ENCODE measurements around the gene SMLR1.

SMLR1 gene

GRCh38 chr6:130825772-130826441 is 1.3 kb upstream of the SMLR1 start:
- DNase-seq (ENCODE audit: low spot score) = no peak

GRCh38 chr6:130826442-130827246 is 562 bp upstream of the SMLR1 start:
- DNase-seq (ENCODE audit: low spot score) = no peak

GRCh38 chr6:130829333-130829910 is 2.2 kb downstream of the SMLR1 start:
- no peak for DNase-seq (ENCODE audit: low spot score)

GRCh38 chr6:130831607-130832006 is 4.4 kb downstream of the SMLR1 start:
- no peak for DNase-seq (ENCODE audit: low spot score)

GRCh38 chr6:130833569-130833968 is 6.4 kb downstream of the SMLR1 start:
- no peak for DNase-seq (ENCODE audit: low spot score)

- DNase-seq (ENCODE audit: low spot score) = no peak
These were observed 7.5 kb downstream of the SMLR1 start for GRCh38 chr6:130834482-130835251.

- no peak for DNase-seq (ENCODE audit: low spot score)
These were observed 8.9 kb downstream of the SMLR1 start for GRCh38 chr6:130836055-130836640.

GRCh38 chr6:130837067-130837466 is 9.9 kb downstream of the SMLR1 start:
- no peak for DNase-seq (ENCODE audit: low spot score)

- DNase-seq (ENCODE audit: low spot score) = no peak
These were observed 11.1 kb downstream of the SMLR1 start for GRCh38 chr6:130838250-130838860.

- DNase-seq (ENCODE audit: low spot score) = no peak
These were observed 11.7 kb downstream of the SMLR1 start for GRCh38 chr6:130838951-130839350.

- DNase-seq (ENCODE audit: low spot score) = no peak
These were observed 12.2 kb downstream of the SMLR1 start for GRCh38 chr6:130839379-130839778.

GRCh38 chr6:130840050-130840449 is 12.8 kb downstream of the SMLR1 start:
- no peak for DNase-seq (ENCODE audit: low spot score)

GRCh38 chr6:130841128-130841728 is 14.0 kb downstream of the SMLR1 start:
- no peak for DNase-seq (ENCODE audit: low spot score)

GRCh38 chr6:130843575-130844320 is 16.5 kb downstream of the SMLR1 start:
- DNase-seq (ENCODE audit: low spot score) = no peak

- DNase-seq (ENCODE audit: low spot score) = no peak
These were observed 19.3 kb downstream of the SMLR1 start for GRCh38 chr6:130846501-130846900.

GRCh38 chr6:130847001-130847910 is 20.1 kb downstream of the SMLR1 start:
- no peak for DNase-seq (ENCODE audit: low spot score)

GRCh38 chr6:130848945-130849344 is 21.7 kb downstream of the SMLR1 start:
- no peak for DNase-seq (ENCODE audit: low spot score)

- DNase-seq (ENCODE audit: low spot score) = no peak
These were observed 22.4 kb downstream of the SMLR1 start for GRCh38 chr6:130849594-130849993.

GRCh38 chr6:130851026-130851425 is 23.8 kb downstream of the SMLR1 start:
- no peak for DNase-seq (ENCODE audit: low spot score)
